NT2/D1 (cell line): ENCODE data around the gene ARHGEF39.
A peak's percentile ranks its signal among the peaks of the same experiment; 100 is the strongest.

Source experiments
- DNase-seq: peaks from one replicate; pipeline ENCODE4 v3.0.0-alpha.2; 2011; ENCODE audit warnings: low read depth, low spot score
- H3K27me3 ChIP-seq: 2 replicates; pipeline ENCODE4 v1.6.0; 2011; ENCODE audit warnings: mild to moderate bottlenecking; ENCODE audit not compliant: insufficient read length, insufficient read depth
- H3K36me3 ChIP-seq: 2 replicates; pipeline ENCODE4 v1.6.1; 2011; ENCODE audit warnings: mild to moderate bottlenecking, low read length, mixed read lengths; ENCODE audit not compliant: insufficient read depth, insufficient read length
- H3K4me1 ChIP-seq: 2 replicates; pipeline ENCODE4 v1.5.1; 2011; ENCODE audit not compliant: insufficient read depth, insufficient read length
- H3K4me3 ChIP-seq: 2 replicates; pipeline ENCODE4 v1.5.1; 2011; ENCODE audit warnings: low read depth; ENCODE audit not compliant: insufficient read length
- H3K9ac ChIP-seq: 2 replicates; pipeline ENCODE4 v1.6.0; 2011; ENCODE audit warnings: low read depth; ENCODE audit not compliant: insufficient read length
- H3K9me3 ChIP-seq: 2 replicates; pipeline ENCODE4 v1.5.1; 2011; ENCODE audit warnings: mild to moderate bottlenecking, low read length; ENCODE audit not compliant: insufficient read depth
- SUZ12 ChIP-seq: IDR thresholded peaks from 2 replicates; pipeline ENCODE4 v1.6.1; 2011; ENCODE audit not compliant: insufficient read length, insufficient read depth; ENCODE audit errors: extremely low read depth
- YY1 ChIP-seq: IDR thresholded peaks from 2 replicates; pipeline ENCODE4 v1.6.1; 2011; ENCODE audit not compliant: insufficient read length, insufficient read depth
- ZNF274 ChIP-seq: IDR thresholded peaks from 2 replicates; pipeline ENCODE4 v1.6.1; 2011; ENCODE audit warnings: mild to moderate bottlenecking, low read depth, low read length

Gene ARHGEF39

GRCh38 chr9:35664531-35665470 lies at the start of gene ARHGEF39:
ARHGEF39 (minus strand) TSS chr9:35665195; CDS start chr9:35665169, 26 bp downstream.
- Histone ChIP-seq H3K4me3 (peak within 1 kb of the TSS; percentile 83), H3K4me1 (peaks cover 12% of the 10 kb centered on the region)

DNA sequence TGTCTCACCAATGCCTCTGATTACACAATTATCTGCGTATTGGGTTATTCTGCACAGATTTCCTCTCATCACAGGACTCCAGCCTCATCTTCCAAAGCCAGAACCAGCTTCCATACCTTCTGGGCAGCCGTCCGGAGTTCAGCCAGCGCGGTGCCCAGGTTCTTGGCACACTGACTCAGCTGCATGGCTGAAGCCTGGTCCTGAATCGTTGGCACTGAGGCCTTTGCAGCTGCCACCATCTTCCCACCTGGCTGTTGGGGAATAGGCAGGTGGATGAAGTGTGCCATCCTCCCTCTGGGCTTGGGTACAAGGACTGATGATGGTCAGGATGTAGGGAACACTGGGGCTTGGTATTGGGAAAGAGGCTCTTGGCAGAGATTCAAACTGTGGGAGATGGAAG lies 49.1 kb upstream of the ARHGEF39 start:
- no peak overlapping the region for H3K4me3 ChIP-seq
- no peaks in the 10 kb centered on the region for H3K9me3 ChIP-seq
- peaks cover 92% of the 10 kb centered on the region for H3K36me3 ChIP-seq
- DNase-seq = no peak
- TF ChIP-seq SUZ12 (no peak), YY1 (no peak), ZNF274 (no peak)
- H3K27me3 ChIP-seq = no peaks in the 10 kb centered on the region
- H3K9ac ChIP-seq = peak overlapping the region; percentile 15
- peaks cover 16% of the 10 kb centered on the region for H3K4me1 ChIP-seq

More at GRCh38 chr9:35664531-35665470, at the start of gene ARHGEF39:
- H3K27me3 ChIP-seq = no peaks in the 10 kb centered on the region
- DNase-seq = peak; percentile 83
- H3K9me3 ChIP-seq = no peaks in the 10 kb centered on the region
- H3K36me3 ChIP-seq = peaks cover 45% of the 10 kb centered on the region
- H3K9ac ChIP-seq = peak within 1 kb of the TSS; percentile 91
- no peak for TF ChIP-seq ZNF274
- TF ChIP-seq SUZ12 = no peak
- no peak for TF ChIP-seq YY1

DNA sequence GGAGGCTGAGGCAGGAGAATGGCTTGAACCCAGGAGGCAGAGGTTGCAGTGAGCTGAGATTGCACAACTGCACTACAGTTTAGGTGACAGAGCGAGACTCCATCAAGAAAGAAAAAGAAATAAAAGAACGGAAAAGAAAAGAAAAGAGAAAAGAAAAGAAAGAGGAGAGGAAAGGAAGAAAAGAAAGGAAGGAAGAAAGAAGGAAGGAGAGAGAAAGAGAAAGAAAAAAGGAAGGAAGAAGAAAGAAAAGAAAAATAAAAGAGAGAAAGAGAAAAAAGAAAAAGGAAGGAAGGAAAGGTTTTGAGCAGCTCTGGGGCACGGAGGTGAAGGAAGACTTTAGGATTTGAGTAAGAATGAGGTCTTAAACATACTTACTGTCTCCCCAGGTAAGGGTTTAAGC lies 48.6 kb upstream of the ARHGEF39 start:
- Histone ChIP-seq H3K9ac (peak overlapping the region; percentile 15), H3K9me3 (no peaks in the 10 kb centered on the region), H3K36me3 (peaks cover 92% of the 10 kb centered on the region), H3K4me1 (peaks cover 16% of the 10 kb centered on the region), H3K27me3 (no peaks in the 10 kb centered on the region), H3K4me3 (no peak overlapping the region)
- no peak for TF ChIP-seq SUZ12
- TF ChIP-seq ZNF274 = no peak
- no peak for TF ChIP-seq YY1
- no peak for DNase-seq

- no peak overlapping the region for H3K9ac ChIP-seq
- H3K36me3 ChIP-seq = peaks cover 92% of the 10 kb centered on the region
- H3K4me1 ChIP-seq = peaks cover 16% of the 10 kb centered on the region
- no peak overlapping the region for H3K4me3 ChIP-seq
- H3K9me3 ChIP-seq = no peaks in the 10 kb centered on the region
- DNase-seq = no peak
- no peak for TF ChIP-seq ZNF274
- no peak for TF ChIP-seq YY1
- no peak for TF ChIP-seq SUZ12
- no peaks in the 10 kb centered on the region for H3K27me3 ChIP-seq
Observed at GRCh38 chr9:35712762-35713400, 47.9 kb upstream of the ARHGEF39 start.

DNA sequence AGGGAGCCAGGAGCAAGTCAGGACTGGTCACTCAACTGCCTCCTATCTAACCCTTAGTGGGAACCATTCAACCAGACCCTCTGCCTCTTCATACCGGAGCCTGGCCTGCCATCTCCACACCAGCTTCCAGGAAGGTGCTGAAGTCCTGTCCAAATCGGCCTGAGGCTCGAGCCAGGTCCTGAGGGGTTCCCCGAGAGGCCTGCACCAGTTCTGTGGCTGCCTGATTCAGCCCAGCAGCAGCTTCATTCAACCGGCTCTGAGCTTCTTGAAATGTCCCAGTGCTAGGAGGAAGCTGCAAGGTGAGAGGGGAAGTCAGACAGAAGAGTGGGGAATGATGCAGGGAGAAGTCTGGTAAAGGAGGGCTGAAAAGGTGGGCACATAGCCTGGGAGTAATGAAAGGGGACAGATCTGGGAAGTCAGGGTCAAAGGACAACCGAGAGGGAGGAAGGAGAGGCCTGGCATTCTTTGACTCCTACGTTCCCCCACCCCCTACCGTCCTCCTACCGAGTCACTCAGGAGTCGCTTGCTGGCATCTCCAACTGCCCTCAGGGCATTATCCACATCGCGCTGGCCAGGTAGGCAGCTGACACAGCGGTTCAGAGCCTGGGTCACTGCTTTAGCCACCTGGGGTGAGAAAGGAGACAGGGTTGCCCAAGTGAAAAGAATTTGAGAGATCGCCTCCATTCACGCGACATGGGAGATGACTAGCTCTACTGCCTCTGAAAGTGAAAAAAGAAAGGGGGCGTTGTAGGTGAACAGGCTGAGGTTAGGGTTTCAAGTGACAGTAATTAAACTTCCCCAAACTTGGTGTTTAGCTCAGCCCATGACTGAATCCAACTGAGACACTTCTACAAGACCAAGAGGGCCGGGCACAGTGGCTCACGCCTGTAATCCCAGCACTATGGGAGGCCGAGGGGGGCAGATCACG lies 46.8 kb upstream of the ARHGEF39 start:
- Histone ChIP-seq H3K4me1 (peaks cover 16% of the 10 kb centered on the region), H3K27me3 (no peaks in the 10 kb centered on the region), H3K4me3 (no peak overlapping the region), H3K36me3 (peaks cover 92% of the 10 kb centered on the region), H3K9me3 (no peaks in the 10 kb centered on the region), H3K9ac (no peak overlapping the region)
- no peak for TF ChIP-seq YY1
- no peak for TF ChIP-seq SUZ12
- TF ChIP-seq ZNF274 = no peak
- DNase-seq = no peak

DNA sequence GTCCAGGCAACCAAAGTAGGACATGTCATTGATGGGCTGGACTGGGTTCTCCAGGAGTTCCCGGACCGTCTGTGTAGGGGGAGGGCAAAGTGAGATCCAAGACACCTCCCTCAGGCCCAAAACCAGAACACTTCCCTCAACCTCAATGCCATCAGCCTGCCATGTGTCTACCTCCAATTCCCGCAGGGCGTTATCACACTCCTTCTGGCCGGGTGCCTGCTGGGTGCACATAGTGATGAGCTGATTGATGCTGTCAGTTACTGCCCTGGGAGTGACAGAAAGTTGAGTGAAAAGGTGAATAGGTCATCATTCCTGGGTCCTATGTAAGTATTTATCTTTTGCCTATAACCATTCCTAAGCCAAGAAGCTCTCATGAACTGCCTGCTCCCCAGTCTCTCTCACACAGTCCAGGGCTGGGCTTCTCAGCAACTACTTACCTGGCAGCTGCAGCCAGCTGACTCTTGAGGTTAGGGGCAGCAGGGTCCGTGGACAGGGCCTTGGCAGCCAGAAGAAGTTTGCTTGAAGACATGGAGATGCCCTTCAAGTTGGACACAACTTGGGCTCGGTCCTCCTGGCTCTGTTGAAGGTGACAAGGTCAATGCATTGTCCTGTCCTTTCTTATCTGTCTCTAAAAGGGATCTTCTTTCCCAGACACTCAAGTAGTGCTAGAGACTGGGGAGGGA lies 46.0 kb upstream of the ARHGEF39 start:
- no peak for TF ChIP-seq YY1
- no peak for TF ChIP-seq ZNF274
- no peak for TF ChIP-seq SUZ12
- H3K4me1 ChIP-seq = peaks cover 14% of the 10 kb centered on the region

More for the DNA sequence above, 46.0 kb upstream of the ARHGEF39 start:
- Histone ChIP-seq H3K9ac (no peak overlapping the region), H3K36me3 (peaks cover 92% of the 10 kb centered on the region), H3K27me3 (no peaks in the 10 kb centered on the region), H3K4me3 (no peak overlapping the region), H3K9me3 (no peaks in the 10 kb centered on the region)
- no peak for DNase-seq
